Measurements from ENCODE around the gene MFNG.

MFNG gene

DNA sequence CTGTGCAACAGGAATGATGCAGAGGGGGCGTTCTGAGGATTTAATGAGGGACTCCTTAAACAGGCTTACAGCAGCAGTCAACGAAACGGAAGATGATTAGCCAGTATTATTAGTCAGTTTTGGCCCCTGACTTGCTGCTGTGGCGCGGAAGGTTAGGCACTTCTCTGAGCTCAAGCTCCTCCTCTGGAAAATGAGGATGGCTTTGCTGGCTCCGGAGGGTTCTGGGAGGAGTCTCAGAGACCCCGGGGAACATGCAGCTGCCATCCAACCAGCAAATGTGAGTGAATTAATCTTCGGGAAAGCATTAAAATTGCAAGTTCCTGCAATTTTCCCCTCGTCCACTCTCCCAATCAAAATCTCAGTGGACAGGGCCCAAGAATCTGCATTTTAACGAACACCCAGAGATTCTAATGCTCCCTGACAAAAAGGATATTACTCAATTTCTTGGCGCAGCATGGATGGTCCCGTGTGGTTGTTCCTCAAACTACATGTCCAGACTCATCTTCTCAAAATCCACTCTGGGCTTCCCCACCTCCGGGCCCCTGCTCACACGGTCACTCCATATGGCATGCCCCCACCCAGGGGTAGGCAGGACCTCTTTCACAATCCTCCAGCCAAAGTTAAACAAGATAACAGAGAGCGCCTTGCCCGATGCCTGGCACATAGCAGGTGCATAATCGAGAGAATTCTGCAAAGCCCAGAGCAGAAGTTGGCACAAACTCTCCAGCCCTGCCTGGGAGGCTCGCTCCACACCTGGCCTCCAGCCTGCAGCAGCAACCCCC, 65.3 kb downstream of the MFNG start:
- no peak for DNase-seq

GRCh38 chr22:37419969-37420685, 66.1 kb downstream of the MFNG start:
- DNase-seq: peak; percentile 31

DNA sequence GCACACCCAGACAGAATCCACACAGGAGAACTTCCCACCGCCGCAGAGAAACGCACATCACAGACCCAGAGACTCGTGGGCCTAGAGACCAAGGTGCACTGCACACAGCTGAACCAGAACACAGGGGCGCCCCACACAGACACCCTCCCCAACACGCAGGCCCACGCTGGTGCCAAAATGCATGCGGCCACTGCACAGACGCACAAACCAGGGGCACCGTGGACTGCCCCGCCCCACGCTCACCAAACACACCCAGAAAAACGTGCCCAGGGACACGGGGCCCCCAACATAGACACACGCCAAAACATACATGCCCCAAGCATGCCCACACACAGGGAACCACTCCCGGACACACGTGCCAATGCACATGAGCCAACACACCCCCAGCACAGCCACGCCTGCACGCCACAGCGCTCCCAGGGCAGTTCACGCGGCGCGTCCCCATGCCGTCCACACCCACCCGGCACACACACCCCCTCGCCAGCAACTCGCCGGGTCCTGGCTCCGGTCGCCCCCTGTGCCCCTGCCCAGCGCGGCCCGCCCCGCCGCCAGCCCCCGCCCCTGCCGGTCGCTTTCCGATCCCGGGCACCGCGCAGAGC, 66.7 kb downstream of the MFNG start:
- no peak for DNase-seq

Data from activated CD4-positive, alpha-beta T cell treated with anti-CD3 and anti-CD28 coated beads, Interleukin-2, amount 50 U/mL, for 16 hours (primary cell).